ENCODE results near the gene NPAS3.

DNA sequence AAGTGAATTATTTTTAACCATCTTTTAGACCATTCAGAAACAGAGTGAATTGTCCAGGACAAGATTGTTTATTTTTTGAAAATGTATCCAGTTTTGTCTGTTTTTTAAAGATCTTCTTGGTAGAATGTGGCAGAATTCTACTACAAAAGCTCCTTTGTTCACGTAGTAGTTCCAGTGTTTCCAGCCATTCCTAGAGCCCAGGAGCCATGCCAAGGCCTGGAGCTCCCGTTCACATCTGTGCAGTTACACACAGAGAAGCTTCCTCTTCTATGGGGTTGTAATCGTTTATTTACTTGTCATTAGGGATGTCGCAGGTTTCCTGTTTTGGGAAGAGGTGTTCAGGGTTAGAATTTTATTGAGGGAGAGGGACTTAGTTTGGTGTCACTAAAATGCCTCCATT, 409.8 kb downstream of the NPAS3 start:
- TF ChIP-seq CTCF (CRISPR knock-in tag; IDR thresholded peaks at IDR 0.05) (no peak), CEBPB (IDR thresholded peaks at IDR 0.05; ENCODE audit: borderline replicate concordance, low read depth, low read length) (no peak), RAD21 (CRISPR knock-in tag; IDR thresholded peaks at IDR 0.05) (no peak), ZBTB44 (CRISPR knock-in tag; IDR thresholded peaks at IDR 0.05) (no peak), EZH2 (conservative IDR thresholded peaks at IDR 0.05; ENCODE audit: low read depth, low read length) (no peak), POLR2A (IDR thresholded peaks at IDR 0.05; ENCODE audit: insufficient read depth in 1 of 2, low read depth in 2 of 2, low read length in 2 of 2) (no peak), MTA3 (CRISPR knock-in tag; IDR thresholded peaks at IDR 0.05) (no peak)

All from HepG2 (cell line).